ENCODE measurements around the gene CLCN5.

DNA sequence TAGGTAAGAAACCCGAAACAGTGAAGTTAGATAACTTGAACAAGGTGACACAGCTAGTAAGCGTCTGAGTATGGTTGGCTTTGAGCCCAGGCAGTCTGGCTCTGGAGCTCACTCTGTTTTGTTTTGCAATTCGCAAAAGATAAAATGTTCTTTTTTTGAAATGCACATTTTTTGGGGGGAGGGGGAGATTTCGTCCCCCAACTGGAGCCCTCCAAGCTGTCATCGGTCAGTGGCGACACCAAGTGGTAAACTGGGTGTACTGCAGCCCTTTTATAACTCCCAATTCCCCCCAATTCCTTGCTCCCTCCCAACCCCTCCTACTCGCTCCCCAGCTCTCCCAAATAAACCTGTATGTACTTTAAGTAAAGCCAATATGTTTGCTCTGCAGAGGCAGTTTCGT is 2.8 kb upstream of the CLCN5 start:
- TF ChIP-seq TAF1 (IDR thresholded peaks at IDR 0.05; ENCODE audit: borderline replicate concordance, insufficient read depth, low read length) (no peak), POLR2AphosphoS5 (IDR thresholded peaks at IDR 0.05; ENCODE audit: low read depth, low read length) (no peak), SIN3A (IDR thresholded peaks at IDR 0.05; ENCODE audit: borderline replicate concordance, insufficient read depth, low read length) (no peak)
- TF ChIP-seq, protein P1, sequence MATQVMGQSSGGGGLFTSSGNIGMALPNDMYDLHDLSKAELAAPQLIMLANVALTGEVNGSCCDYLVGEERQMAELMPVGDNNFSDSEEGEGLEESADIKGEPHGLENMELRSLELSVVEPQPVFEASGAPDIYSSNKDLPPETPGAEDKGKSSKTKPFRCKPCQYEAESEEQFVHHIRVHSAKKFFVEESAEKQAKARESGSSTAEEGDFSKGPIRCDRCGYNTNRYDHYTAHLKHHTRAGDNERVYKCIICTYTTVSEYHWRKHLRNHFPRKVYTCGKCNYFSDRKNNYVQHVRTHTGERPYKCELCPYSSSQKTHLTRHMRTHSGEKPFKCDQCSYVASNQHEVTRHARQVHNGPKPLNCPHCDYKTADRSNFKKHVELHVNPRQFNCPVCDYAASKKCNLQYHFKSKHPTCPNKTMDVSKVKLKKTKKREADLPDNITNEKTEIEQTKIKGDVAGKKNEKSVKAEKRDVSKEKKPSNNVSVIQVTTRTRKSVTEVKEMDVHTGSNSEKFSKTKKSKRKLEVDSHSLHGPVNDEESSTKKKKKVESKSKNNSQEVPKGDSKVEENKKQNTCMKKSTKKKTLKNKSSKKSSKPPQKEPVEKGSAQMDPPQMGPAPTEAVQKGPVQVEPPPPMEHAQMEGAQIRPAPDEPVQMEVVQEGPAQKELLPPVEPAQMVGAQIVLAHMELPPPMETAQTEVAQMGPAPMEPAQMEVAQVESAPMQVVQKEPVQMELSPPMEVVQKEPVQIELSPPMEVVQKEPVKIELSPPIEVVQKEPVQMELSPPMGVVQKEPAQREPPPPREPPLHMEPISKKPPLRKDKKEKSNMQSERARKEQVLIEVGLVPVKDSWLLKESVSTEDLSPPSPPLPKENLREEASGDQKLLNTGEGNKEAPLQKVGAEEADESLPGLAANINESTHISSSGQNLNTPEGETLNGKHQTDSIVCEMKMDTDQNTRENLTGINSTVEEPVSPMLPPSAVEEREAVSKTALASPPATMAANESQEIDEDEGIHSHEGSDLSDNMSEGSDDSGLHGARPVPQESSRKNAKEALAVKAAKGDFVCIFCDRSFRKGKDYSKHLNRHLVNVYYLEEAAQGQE (IDR thresholded peaks at IDR 0.05; ENCODE audit: insufficient read depth in 1 of 2, low read depth in 2 of 2, low read length in 2 of 2): no peak
